RCC 7860 (cell line): ENCODE results near the gene MAML3.

Source experiments
- DNase-seq: peaks from one replicate; pipeline ENCODE4 v3.0.0-alpha.2; 2015; ENCODE audit warnings: low spot score
- FAIRE-seq: peaks from 2 replicates; lab custom pipeline; 2012; peaks lifted over from hg19 to GRCh38; lab: Jason Lieb, UNC

The MAML3 gene

GRCh38 chr4:139825523-139826014 lies 328.4 kb downstream of the MAML3 start:
- FAIRE-seq (no peak), DNase-seq (no peak)

- no peak for FAIRE-seq
- DNase-seq = no peak
These were observed 329.0 kb downstream of the MAML3 start for GRCh38 chr4:139824882-139825522.

GRCh38 chr4:139823746-139824145 lies 330.2 kb downstream of the MAML3 start:
- no peak for FAIRE-seq
- no peak for DNase-seq

DNA sequence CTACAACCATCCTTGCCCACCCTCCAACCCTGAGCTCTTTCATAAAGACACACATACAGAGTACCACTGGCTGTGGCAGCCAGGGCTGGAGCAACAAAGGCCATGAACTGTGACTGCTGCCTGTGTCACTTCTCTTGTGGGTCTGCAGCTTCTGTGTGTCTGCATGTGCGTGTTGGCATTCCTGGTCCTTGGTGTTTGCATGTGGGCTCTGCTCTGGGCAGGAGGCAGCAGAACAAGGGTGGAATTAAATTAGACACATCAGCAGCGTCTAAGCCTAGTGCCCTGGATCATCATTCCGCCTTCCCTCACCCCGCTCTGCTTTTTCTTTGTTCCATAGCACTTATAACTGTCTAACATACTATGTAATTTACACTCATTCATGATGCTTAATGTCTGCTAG lies 330.6 kb downstream of the MAML3 start:
- DNase-seq (no peak), FAIRE-seq (no peak)

DNA sequence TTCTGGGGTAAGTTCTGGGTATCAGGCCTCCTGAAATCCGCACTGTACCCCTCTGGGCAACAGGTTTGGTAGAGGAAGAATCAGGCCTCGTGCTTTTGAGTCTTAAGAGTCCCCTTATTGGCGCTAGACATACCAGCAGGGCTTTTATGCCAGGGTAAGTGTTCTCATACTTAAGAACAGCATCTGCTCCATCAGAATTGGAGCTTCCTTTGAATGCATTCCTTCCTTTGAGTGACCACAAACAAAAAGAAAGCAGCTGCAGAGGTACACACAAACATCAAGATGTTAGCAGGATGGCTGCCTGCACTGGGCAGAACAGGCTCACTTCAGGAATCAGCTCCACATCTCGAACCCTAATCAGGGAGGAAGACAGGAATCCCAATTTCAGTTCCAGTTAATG lies 331.6 kb downstream of the MAML3 start:
- FAIRE-seq (no peak), DNase-seq (no peak)

DNA sequence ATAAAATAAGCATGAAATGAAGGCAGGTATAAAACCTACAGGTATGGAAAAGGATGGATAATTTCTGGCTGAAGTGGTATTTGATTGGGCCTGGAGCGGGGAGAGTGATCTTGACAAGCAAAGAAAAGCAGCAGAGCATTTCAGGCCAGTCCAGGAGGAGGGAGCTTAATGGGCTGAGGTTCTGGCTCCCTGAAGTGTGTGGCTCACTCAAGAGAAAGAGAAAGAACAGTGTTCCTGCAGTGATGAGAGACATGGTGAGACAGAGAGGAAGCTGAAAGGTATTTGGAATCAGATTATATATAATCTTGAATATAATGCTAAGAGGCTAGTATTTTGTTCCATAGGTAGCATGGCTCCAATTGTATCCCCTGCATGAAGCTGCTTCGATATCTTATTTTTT lies 334.9 kb downstream of the MAML3 start:
- DNase-seq = no peak
- no peak for FAIRE-seq

- no peak for DNase-seq
- no peak for FAIRE-seq
These were observed 336.1 kb downstream of the MAML3 start for GRCh38 chr4:139817657-139818452.

GRCh38 chr4:139816856-139817255 lies 337.1 kb downstream of the MAML3 start:
- no peak for FAIRE-seq

DNA sequence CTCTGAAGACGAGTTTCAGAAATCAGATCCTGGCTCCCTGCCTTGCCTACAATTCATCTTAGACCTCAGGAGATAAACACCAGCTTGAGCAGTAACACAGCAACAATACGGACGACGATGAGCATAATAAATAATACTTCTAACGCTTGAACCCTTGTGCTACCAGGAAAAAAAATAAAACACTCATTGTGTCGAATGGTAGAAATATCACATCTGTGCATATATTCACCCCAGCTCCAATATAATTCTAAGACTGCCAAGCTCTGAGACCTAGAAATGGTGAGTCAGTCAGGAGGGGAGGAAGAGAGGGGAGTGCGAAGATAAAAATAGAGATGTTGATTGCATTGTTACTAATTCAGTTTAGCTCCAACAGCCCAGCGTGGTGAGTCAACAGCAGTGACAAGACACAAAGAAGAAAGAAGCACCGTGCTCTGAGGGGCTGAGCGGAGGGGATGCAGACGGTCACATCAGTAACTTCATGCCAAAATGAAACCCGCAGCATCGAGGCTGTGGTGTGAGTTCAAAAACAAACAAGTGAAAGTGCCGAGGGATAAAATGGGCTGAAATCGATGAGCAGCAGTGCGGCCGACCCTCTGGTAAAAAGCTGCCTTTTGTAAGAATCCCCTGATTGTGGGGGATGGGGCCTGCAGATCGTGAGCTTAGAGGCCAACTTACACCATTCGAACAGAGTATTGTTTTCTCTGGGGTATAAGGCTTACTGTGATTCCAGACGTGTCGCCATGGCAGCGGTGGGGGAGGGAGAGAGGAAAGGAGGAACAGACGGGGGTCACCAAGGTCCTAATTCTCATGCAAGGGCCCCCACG lies 338.0 kb downstream of the MAML3 start:
- DNase-seq (peak; percentile 52), FAIRE-seq (no peak)

More at GRCh38 chr4:139816856-139817255, 337.1 kb downstream of the MAML3 start:
- peak; percentile 5 for DNase-seq

- no peak for DNase-seq
- no peak for FAIRE-seq
These were observed 339.5 kb downstream of the MAML3 start for GRCh38 chr4:139814323-139815015.

- FAIRE-seq = no peak
- no peak for DNase-seq
These were observed 340.1 kb downstream of the MAML3 start for GRCh38 chr4:139813881-139814280.

GRCh38 chr4:139810710-139811109 lies 343.3 kb downstream of the MAML3 start:
- DNase-seq = no peak
- FAIRE-seq = no peak

- no peak for FAIRE-seq
- DNase-seq = no peak
These were observed 344.2 kb downstream of the MAML3 start for GRCh38 chr4:139809757-139810140.

- FAIRE-seq (no peak), DNase-seq (no peak)
These were observed 344.9 kb downstream of the MAML3 start for GRCh38 chr4:139808808-139809756.

- DNase-seq = no peak
- no peak for FAIRE-seq
These were observed 345.6 kb downstream of the MAML3 start for GRCh38 chr4:139808381-139808807.

DNA sequence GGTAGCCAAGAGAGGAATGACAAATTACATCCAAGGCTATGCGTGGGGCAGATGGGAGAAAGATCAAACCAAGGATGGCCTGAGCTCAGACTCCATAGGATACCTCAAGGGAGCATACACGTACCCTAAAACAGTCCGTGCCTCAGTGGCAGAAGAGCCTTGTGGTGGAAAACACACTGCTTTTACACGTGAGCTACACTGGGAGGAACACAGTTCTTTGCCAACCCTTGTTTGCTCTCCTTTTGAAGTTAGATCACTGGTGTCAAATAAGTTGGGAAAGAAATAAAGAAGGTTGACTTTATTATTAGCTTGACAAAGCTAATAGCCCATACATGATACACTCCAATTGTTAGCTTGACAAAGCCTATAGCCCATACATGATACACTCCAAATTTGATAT lies 346.5 kb downstream of the MAML3 start:
- no peak for DNase-seq
- FAIRE-seq = no peak

DNA sequence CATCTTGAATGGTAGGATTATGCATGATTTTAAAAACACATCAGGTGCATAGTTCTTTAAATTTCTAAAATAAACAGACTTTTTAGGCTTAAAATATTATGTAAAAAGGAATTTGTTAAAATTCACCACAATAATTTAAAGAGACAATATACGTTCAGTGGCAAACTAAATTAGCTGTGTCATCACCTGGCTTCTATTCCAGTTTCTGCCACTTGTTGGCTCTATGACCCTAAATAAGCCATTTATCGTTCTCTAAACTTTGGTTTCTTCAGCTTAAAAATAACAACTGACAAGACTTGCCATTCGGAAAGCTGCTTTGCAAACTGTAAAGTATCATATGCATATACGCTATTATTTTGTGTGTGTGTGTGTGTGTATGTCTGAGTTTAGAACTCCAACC lies 347.1 kb downstream of the MAML3 start:
- no peak for DNase-seq
- FAIRE-seq = no peak

GRCh38 chr4:139802931-139803330 lies 351.1 kb downstream of the MAML3 start:
- DNase-seq (no peak), FAIRE-seq (no peak)

DNA sequence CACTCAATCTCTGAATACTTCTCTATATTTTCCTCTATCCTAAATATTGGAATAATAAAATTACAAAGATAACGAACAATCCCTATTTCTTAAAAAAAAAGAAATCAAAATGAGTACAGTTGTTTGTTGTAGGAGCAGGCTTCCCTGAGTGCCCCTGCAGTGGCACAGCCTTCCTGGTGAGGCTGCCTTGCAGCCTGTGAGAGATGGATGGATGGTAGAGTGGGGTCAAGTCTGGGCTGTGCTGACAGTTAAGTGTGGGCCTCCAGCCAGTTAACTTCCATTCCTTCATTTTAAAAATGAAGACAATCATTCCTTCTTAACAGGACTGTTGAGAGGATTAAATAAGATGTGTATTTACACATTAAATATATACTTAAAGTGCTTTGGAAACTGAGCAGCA lies 351.5 kb downstream of the MAML3 start:
- DNase-seq (no peak), FAIRE-seq (no peak)

DNA sequence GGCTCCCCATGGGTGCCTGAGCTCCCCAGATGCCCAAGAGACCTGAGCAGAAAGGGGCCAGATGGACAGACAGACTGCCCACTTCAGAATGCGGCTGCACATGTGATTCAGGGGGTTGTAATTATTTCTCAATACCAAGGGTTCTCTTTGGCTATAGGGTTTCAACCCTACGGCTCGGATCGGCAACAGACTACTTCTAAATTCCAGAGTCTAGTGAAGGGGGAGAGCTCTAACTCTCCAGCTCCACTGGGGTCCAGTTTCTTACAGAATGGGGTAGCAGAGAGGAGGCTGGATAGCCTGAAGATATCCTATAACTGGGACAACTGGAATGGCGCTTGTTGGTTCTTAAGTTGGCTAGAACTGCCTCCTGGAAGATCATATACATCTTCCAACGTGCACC lies 352.1 kb downstream of the MAML3 start:
- no peak for FAIRE-seq
- DNase-seq = no peak
